Stimulated activated CD4-positive, alpha-beta T cell treated with anti-CD3 and anti-CD28 coated beads, TNF-alpha, amount 100 ng/mL, for 48 hours (primary cell): ENCODE results near the gene WASL.

Source experiments
- DNase-seq, 3 donors: peaks; one replicate each; pipeline ENCODE4 v3.0.0-alpha.2; 2020; ENCODE audit warnings: low read depth in 3 of 3

Gene WASL

DNA sequence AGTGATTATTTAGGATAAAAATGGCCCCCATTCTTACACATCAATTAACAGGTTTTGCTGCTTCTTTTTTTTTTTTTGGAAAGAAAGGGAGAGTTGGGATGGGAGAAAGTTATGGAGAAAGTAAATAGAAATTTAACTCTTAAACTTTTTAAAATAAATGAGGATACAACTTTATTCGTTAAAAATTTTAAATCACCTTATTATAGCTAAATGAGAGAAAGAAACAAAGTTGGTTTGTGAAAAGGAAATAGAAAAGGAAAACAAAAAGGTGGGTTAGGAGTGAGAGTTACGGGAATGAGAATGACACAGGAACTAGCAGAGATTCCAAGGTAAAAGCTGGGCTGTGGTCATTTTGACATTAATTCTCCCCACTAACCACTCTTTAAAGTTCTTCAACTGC, 58.3 kb downstream of the WASL start:
- no peak for DNase-seq

DNA sequence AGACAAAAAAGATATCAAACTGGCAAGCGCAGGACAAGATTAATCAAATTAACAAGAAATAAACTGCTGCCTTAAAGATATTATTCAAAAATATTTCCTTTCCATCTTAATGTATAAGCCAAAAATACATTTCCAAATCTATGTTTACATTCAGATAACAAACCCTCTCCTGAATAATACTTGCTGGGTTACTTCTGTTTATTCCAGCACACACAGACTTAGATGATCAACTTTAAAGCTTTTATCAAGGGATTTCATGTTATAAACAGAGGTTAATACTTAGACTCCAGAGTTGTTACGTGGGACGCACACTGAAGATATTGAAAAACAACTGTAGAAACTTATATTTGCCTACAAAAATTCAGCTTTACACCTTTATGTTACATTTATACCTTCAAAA, 59.6 kb downstream of the WASL start:
- DNase-seq: no peak

DNA sequence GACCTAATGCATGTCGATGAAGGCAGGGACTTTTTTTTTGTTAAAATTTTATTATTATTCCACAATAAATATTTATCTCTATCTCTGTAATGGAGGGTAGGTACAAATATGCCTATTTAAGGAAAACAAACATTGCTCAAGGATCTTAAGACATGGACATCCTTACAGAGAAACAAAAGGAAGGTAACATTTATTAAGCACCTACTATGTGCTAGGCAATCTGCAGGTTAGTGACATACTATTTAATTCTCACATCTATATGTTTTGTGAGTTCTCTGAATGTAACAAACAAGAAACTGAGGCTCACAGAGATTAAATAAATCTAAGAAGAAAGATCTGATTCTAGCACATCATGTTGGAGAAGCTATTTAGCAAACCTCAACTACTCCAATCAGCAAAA, 61.1 kb downstream of the WASL start:
- no peak for DNase-seq

DNA sequence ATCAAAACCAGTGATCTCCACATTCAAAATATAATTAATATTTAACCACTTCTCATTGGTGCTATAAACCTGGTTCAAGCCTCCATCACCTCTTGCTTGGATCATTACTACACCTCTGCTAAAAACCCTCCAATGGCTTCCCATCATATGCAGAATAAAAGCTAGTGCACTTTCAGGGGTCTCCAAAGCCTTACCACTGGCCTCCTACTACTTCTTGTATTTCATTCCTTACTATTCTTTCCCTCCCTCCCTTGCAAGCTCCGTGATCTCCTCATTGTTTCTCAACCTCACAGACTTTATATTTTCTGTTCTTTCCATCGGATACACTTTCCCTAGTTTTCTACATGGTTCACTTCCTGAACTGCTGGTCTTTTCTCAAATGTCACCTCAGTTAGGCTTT, 61.6 kb downstream of the WASL start:
- no peak for DNase-seq

DNA sequence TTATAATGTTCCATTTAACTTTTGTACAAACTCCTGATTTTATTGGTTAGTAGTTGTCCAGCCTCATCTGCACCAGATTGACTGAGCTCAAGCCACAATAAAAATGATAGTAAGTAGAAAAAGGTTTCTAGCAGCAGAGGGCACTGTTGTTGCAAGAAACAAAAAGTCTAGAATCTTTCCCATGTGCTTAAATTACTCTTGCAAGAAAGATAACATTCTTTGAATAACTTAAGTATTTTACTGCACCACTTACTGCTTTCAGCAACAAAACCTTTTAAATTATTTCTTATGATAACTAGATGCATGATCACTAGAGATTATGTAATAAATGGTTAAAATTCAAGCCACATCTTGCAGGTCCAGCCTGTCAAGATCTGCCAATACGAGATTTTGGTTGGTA, 66.1 kb downstream of the WASL start:
- no peak for DNase-seq

DNA sequence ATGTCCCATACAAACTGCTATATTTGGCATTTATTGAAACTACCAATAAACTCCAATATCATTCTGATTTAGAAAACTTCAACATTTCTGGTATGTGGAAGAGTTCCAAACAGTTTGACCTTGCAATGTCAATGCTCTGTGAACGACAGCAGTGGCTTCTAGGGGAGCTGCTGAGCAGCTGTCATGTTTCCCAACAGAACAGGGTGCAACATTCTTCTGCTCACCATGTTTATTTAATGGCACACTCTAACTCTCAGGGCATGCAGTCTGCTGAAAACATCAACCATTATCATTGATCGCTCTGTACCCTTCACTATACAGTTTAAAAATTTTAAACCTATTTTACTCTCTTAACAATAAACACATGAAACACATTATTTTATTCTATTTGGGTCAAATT, 67.2 kb downstream of the WASL start:
- DNase-seq: no peak

DNA sequence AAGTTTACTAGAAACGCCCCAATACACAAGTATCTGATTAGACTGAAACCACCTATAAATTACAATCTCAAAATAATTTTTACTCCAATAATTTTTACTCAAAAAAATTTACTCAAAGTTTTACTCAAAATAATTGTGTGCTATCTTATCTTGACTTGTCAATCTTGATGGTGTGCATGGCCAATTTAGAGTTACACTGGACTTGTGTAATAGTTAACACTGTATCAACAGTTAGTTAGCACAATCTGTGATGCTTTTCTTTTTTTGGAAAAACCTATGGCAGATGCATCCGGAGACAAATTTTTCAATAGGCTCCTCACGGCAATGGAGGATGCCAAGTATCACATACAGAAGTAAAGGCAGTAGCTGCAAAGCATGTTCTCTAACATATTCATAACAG, 68.2 kb downstream of the WASL start:
- no peak for DNase-seq

DNA sequence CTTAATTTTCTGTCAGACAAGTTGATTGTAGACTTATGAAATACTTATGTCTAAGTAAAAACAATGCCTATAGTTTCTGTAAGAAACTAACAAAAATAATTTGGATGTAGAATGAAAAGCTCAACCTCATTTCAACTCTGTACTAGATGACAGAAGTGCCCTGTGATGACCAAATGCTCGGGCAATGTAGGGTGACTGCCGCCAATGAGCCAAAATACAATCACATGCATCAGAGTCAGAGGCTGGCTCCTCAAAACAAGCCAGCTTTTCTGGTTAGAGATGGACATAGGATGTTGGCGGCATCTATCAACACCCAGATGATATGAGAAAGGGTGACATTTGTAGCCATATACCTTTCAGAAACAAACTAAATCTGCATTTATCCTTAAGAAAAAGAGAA, 69.2 kb downstream of the WASL start:
- DNase-seq: no peak

DNA sequence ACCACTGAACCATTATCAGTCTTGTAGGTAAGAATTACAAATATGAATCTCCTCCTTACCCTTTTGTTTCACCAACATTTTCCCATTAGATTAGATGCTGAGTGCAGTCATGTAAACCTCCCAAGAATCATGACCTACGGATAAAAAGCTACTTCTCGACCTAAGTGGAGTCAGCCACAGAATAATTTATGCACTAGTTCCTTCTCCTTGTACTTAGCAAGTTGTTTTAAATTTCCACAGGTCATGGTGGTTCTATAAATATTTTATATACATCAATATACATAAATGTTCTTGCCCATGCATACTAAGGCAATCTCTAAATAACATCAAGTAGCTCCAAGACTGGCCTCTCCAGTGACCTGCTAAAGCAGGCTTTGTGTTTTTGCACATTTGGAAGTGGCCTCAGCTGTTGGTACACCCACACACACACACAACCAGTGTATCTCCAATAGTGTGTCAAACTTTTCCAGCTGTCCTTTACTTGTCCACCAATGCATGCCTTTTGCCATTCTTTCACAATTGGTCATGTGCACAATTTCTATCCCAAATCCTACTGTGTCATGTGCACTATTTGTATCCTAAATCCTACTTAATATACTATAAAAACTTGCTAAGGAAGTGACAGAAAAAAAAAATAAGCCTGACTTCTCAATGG, 71.6 kb downstream of the WASL start:
- DNase-seq: no peak

DNA sequence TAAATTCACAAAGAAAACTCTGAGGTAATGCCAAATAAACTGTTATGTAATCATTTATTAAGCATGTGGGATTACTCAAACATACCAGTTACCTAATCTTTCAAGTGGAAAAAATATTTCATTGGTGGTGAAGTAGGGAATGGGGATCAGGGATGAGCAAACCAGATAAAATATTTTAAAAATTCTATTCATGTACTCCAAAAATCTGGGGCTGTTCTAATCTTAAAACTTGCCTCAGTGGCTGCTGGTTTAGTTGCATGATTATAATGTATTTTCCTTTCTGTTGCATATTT, 73.7 kb downstream of the WASL start:
- no peak for DNase-seq

DNA sequence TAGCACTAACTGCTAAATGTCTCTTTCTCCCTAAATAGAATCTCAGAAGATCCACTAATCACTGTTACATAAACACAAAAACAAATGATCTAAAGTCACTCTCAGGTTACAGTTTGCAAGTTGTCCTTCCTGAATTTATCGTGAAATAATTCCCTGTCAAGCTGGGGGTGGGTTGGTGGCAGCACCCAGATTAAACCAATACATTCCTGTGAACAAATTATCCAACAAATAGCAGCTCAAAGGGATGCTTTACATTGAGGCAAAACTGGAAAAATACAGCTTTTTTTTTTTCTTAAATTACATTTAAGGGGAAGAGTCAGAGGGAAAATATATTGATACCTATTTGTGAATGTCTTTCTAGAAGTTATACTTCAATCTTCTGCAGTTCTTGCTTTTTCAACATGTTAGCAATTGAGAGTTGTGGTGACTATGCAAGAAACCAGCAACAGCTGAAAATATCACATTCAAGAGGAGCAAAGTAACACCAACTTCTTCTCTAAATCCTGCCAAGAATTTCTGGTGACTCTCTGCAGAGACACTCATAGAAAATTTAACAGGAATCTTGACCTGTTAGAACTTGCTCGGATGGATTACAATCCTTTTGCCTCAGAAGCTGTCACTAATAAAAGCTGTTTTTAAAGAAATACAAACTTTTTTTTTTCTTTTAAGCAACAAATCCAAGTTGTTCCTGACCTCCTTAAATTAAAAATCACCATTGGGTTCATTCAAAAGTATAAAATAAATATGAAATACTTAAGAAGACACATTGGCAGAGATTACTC, 74.2 kb downstream of the WASL start:
- DNase-seq: no peak

DNA sequence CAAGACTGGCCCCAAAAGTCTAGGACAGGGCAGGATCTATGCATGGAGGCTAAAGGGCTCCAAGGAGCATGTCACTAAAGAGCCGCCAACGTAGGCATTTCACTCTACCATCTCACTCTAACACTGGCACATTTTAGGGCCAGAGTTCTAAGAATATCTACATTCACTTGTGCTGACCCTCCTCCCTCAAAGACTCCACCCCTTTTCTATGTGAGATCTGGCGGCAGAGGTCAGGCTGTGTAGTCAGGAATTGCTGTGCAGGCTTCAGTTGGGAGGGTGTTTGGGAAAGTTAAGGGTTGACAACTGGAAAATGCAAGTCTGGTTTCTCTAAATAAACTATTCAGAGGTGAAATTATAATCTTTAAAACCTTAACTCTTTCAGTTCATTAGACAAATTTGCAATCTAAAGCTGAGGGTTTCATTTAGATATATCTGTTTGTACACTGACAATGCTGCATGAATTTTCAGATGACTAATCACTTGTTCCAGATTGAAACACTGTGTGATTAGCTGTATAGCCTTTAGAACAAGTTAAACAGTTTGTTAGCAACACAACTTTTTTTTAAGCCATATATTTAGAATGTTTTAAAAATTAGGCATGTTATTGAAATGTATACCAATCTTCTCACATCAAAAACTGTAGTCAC, 74.9 kb downstream of the WASL start:
- DNase-seq: no peak

DNA sequence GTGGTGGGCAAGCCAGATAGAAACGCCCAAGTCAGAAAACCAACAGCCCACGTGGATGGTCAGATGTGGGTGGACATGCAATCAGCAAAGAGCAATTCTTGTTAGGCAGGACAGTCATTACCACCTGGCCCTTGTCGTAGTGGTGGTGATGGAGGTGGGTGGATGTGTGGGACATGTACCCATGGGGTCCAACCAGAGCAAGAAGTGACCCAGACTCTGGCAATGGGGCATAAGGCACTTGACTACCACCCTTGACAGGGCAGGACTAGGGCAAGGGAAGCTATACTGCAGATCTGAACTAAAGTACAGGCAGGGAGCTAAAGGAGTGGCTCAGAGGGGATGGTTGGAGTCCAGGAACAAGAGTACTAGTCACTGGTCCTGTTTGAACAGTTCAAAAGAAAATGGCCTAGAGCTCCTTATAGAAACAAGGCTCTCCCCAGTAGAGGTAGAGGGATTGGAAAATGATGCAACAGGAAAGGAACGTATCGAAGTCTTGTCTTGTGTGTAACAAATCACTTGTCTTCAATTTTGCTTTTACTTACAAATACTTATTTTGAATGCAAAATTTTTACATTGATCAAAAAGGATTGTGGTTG, 75.6 kb downstream of the WASL start:
- DNase-seq: no peak

DNA sequence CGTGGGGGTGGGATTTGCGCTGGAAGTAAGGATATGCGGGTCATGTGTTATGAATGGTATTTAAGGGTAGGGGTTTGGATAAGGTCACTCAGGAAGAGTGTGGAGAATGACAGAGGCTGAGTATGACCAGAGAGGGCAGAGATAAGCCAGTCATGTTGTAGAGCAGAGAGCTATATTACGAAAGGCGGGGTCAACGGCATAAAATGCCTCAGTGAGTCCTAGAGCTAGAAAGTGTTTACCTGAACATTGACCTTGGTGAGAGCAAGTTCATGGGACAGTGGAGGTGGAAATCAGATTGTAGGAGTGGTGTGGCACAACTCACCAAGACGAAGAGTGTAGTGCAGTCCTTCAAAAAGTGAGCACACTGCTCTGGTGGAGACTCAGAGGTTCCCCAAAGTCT, 79.3 kb downstream of the WASL start:
- no peak for DNase-seq

DNA sequence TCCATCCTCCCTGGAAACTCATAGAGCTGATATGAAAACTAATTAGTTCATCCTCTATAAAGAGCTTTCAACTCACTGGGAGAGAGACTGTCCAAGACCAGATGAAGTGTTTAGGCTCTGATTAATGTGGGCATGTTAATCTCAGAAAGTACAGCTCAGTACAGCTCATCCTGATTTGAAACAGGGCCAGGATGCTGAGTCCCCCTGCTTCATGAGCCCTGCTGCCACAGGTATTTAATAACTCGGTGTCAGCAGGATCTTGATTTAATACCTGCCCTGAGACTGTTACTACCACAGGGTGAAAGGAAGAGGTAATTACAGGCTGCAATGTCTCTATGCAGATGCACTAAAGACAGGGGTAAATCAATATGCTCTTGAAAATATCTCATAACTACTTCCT, 82.3 kb downstream of the WASL start:
- no peak for DNase-seq

DNA sequence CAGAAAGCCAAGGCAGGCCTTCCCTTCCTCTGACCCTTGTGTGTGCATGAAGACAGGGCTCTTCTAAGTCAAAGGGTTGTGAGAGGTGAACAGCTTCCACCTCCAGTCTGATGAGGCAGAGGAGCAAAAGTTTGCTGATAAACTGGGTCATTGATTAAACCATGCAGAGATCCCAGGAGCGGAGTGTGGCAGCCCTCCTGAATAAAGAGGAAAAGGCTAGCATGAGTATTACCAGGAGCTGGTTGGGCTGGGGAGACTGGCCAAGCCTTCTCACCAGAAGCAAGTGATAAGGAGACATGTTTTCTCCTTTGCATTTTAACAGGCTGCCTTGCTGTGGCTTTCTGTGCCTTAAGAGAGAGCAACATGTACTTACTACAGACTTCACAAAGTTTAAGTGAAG, 82.9 kb downstream of the WASL start:
- no peak for DNase-seq

DNA sequence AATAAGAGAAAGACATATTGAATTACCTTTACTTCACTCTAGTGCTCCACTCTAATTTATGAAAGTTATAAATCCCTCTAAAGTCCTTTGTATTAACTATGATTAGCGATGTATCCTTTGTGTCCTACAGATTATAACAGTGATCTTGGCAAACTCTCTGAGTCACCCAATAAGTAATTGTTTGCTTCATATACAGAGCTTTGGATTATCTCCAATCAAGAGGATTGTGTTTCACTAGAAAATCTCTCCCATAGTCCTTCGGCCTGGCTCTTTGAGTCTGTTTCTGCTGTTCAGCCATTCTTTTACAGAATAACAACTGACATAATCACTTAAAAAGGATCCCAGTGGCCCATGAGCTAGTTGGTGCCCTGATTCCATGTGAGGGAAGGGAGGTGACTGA, 83.6 kb downstream of the WASL start:
- DNase-seq: no peak

DNA sequence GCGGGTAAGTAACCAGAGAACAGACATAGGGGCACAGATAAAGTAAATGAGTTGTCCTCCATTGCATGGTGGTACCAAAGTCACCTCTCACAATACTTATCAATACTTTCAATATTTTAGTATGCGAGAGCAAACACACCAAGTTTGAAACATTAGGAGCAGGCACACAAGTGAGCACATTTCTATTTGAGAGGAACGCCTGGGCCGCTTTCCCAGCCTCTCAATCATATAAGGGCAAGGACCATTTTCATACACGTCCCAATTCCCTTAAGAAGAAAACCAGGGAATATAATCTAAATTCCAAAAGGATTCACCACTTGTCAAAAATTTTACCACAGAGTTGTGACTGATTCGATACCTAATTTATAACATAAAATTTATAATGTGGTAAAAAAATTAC, 85.6 kb downstream of the WASL start:
- no peak for DNase-seq

DNA sequence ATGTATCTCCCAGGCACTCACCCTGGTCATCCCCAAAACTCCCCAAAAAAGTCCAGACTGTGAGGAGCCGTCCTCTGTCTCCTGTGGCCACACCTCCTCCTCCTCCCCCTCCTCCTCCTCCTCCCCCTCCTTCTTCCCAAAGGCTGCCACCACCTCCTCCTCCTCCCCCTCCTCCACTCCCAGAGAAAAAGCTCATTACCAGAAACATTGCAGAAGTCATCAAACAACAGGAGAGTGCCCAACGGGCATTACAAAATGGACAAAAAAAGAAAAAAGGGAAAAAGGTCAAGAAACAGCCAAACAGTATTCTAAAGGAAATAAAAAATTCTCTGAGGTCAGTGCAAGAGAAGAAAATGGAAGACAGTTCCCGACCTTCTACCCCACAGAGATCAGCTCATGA, 86.0 kb downstream of the WASL start:
- no peak for DNase-seq

DNA sequence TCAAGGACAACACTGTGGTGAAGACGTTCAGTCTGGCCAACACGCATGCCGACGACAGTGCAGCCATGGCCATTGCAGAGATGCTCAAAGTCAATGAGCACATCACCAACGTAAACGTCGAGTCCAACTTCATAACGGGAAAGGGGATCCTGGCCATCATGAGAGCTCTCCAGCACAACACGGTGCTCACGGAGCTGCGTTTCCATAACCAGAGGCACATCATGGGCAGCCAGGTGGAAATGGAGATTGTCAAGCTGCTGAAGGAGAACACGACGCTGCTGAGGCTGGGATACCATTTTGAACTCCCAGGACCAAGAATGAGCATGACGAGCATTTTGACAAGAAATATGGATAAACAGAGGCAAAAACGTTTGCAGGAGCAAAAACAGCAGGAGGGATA, 86.5 kb downstream of the WASL start:
- no peak for DNase-seq

DNA sequence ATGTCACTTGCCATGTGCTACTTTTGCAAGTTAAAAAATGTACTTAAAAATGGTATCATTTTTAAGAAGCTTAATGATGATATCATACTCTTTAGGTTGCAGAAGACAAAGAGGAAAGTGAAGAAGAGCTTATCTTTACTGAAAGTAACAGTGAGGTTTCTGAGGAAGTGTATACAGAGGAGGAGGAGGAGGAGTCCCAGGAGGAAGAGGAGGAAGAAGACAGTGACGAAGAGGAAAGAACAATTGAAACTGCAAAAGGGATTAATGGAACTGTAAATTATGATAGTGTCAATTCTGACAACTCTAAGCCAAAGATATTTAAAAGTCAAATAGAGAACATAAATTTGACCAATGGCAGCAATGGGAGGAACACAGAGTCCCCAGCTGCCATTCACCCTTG, 87.0 kb downstream of the WASL start:
- DNase-seq: no peak

DNA sequence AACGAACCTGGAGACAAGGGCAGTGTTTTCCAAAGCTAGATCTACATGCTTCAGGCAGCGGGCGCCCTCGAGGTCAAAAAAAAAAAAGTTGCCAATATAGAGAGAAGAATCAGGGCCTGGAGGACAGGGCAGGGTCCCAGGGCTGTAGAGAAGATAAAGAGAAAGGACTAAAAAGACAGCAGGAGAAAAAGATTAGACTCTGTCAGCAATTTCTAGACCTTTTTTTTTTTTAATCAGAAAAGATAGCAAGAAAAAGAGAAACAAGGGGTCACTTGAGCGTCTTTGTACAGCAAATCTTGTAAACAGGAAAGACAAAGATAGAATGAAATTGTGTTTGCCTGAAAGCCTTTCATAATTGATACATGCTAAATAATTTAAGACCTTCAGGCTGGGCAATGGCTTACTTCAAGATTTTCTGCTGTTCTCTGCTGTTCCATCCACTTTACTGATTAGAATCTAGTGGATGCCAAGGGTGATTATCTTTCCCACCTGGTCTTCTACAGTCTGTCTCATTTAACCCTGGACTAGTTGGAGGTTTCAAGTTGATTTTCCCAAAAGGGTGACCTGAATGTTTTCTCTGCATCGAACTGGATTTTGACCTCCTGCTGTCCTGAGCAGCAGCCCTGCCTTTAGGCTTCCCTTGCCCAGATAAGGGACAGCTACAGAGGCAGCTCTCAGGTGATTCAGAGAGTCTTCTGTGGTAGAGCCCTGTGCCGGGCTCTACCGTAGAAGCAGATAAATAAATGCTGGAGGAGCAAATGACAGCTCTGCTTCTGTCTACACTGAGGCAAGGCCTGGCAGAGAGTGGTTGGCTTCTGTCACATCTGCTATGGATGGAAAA, 88.1 kb downstream of the WASL start:
- DNase-seq: no peak
